Subcutaneous adipose tissue (tissue), 4 donors: Measurements from ENCODE around the gene LTF. TPM values are rescaled to one million over a fixed set of nuclear protein-coding genes. Genes with fewer than 3 reads are reported as not detected.

Experiments used
- total RNA-seq, 4 donors: library from RNA; depleted of rRNA; stranded (reverse); fragments of >200 nt; gene quantifications; one replicate each; pipeline ENCODE4 v1.1.0, GENCODE V29; 2016
- TF ChIP-seq, protein P1 (sequence below): fragments of 450-650 bp; IDR thresholded peaks from one replicate; pipeline ENCODE4 v1.5.1; 2016; ENCODE audit warnings: low read depth, mild to moderate bottlenecking, control low read depth, antibody characterized with exemption, moderate library complexity

The LTF gene
- total RNA-seq, 4 donors from 2014 or later: 1.2 to 17.9 (median 7.2) TPM

GRCh38 chr3:46455231-46456115, 9.2 kb downstream of the LTF start:
- TF ChIP-seq, protein P1, sequence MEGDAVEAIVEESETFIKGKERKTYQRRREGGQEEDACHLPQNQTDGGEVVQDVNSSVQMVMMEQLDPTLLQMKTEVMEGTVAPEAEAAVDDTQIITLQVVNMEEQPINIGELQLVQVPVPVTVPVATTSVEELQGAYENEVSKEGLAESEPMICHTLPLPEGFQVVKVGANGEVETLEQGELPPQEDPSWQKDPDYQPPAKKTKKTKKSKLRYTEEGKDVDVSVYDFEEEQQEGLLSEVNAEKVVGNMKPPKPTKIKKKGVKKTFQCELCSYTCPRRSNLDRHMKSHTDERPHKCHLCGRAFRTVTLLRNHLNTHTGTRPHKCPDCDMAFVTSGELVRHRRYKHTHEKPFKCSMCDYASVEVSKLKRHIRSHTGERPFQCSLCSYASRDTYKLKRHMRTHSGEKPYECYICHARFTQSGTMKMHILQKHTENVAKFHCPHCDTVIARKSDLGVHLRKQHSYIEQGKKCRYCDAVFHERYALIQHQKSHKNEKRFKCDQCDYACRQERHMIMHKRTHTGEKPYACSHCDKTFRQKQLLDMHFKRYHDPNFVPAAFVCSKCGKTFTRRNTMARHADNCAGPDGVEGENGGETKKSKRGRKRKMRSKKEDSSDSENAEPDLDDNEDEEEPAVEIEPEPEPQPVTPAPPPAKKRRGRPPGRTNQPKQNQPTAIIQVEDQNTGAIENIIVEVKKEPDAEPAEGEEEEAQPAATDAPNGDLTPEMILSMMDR: no peak

- TF ChIP-seq, protein P1: no peak
Observed at GRCh38 chr3:46454606-46455005, 10.1 kb downstream of the LTF start.

DNA sequence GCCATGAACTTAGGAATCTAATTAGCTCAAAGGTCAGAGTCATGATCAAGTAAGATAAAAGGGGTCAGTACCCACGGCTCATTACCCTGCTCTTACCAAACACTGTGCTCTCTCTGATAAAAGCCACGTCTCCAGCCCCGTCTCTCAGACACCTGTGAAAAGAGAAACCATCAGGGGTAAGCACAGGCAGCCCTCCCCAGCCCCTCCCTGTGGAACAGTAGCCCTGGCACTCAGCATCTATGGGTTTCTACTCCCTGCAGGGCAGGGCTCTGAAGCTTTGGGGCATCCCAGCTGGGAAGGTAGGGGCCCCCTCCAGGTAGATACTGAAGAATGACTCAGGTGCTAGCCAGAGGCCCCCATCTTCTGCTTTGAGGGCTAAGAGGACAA, 10.5 kb downstream of the LTF start:
- TF ChIP-seq, protein P1: no peak

GRCh38 chr3:46453526-46454208, 11.0 kb downstream of the LTF start:
- TF ChIP-seq, protein P1: no peak

DNA sequence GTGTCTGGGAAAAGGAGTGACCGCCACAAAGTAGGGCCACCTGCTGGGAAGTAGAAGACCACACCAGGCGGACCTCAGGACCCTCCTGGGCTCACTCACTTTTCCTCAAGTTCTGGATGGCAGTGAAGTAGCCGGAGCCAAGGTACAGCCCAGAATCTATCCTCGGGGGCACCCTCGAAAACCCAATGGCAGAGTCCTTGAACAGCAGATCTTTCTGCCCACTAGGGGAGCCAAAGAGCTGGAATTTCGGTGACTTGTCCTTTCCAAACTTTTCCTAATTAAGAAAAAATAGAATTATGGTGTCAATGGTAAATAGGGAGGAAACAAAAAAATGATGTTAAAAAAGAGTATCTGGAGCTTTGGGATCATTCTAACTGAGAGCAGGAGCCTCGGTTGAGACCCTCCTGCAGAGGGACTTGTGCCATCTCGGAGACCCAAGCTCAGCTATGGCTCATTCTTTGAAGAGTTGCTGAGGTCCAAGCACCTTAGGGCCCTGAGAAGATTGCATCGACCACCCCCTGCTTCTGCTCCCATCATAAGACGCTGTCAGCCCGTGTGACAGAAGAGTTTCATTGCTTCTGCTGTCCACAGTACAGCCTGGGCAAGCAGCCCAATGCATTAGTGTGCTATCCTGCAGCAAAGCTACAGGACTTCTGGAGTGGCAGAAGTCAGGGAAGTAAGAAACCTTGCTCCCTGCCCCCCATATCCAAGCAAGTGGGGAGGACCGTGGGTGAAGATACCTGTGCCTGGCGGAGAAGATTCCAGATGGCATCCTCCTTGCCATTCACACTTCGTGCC, 14.8 kb downstream of the LTF start:
- TF ChIP-seq, protein P1: no peak

- TF ChIP-seq, protein P1: no peak
Observed at GRCh38 chr3:46448721-46449120, 16.0 kb downstream of the LTF start.
